HepG2 (cell line): Measurements from ENCODE around the gene TRMT2A. TPM values are rescaled to one million over a fixed set of nuclear protein-coding genes. Genes with fewer than 3 reads are reported as not detected.

Source experiments
- ATAC-seq: fragments of 200-7000 bp; cut with Tn5 transposase; 3 replicates; pipeline ENCODE4 v1.9.1; 2020; ENCODE audit warnings: mild to moderate bottlenecking, moderate library complexity
- BruUV-seq: library from RNA; stranded (reverse); fragments of 400-500 nt; replicated peaks from 2 replicates; lab custom pipeline; 2021; lab: Mats Ljungman, UMichigan
- CTCF ChIA-PET: fragments of 300-600 bp; formaldehyde crosslinking; extraction: SDS; loops from one replicate; lab custom pipeline; 2021; ENCODE audit warnings: low total read pairs, inconsistent platforms, low intra/inter-chr PET ratio; lab: Yijun Ruan, JAX
- POLR2A ChIA-PET: fragments of 350-600 bp; sonication (Branson Sonifier 250); formaldehyde crosslinking; loops from one replicate; lab custom pipeline; 2020; ENCODE audit warnings: antibody characterized with exemption, inconsistent platforms; lab: Yijun Ruan, JAX
- DNase-seq: peaks from one replicate; pipeline ENCODE4 v3.0.0-alpha.2; 2015; ENCODE audit warnings: low spot score
- FAIRE-seq: peaks from 3 replicates; lab custom pipeline; 2011; peaks lifted over from hg19 to GRCh38; lab: Jason Lieb, UNC
- H2AFZ ChIP-seq: one replicate; pipeline ENCODE4 v1.6.1; 2011; ENCODE audit warnings: low read length, inconsistent platforms
- H3K27ac ChIP-seq: fragments of 300-600 bp; 3 replicates; pipeline ENCODE4 v1.8.0; 2011; ENCODE audit warnings: mixed run types, mild to moderate bottlenecking, mixed read lengths, low read length, inconsistent platforms; ENCODE audit not compliant: insufficient read depth; ENCODE audit errors: extremely low read length
- H3K27me3 ChIP-seq, 2 experiments: fragments of 200-600 bp in 1 of 2; 2 replicates in 1 of 2; 3 replicates in 1 of 2; pipeline versions ENCODE4 v1.6.0 to v1.8.0; 2011; ENCODE audit warnings: low read length in 2 of 2, mild to moderate bottlenecking in 2 of 2, moderate library complexity in 2 of 2, inconsistent platforms in 1 of 2; ENCODE audit not compliant: insufficient read depth in 2 of 2, control insufficient read depth in 1 of 2
- H3K36me3 ChIP-seq, 2 experiments: fragments of 200-600 bp in 1 of 2; replicated peaks in 1 of 2; 2 replicates in 1 of 2; 3 replicates in 1 of 2; pipeline versions ENCODE4 v1.5.1 to v1.8.0; 2011; ENCODE audit warnings: low read length in 2 of 2, inconsistent platforms in 1 of 2; ENCODE audit not compliant: insufficient read depth in 2 of 2, control insufficient read depth in 1 of 2
- H3K4me1 ChIP-seq: 2 replicates; pipeline ENCODE4 v1.5.1; 2012; ENCODE audit warnings: low read length, inconsistent platforms; ENCODE audit not compliant: insufficient read depth
- H3K4me2 ChIP-seq: 2 replicates; pipeline ENCODE4 v1.6.0; 2011; ENCODE audit warnings: low read depth, low read length, inconsistent platforms
- H3K4me3 ChIP-seq, 3 experiments: fragments of 200-600 bp in 1 of 3; sonication (generic), shearing (Covaris generic) in 1 of 3; replicated peaks in 1 of 3; 2 replicates each; pipeline ENCODE4 v1.5.1; 2011 to 2016; ENCODE audit warnings: low read length in 3 of 3, inconsistent platforms in 2 of 3, low read depth in 2 of 3, mild to moderate bottlenecking in 2 of 3, control low read depth in 1 of 3, mixed read lengths in 1 of 3; ENCODE audit not compliant: insufficient read depth in 1 of 3
- H3K79me2 ChIP-seq: one replicate; pipeline ENCODE4 v1.6.1; 2011; ENCODE audit warnings: low read length, inconsistent platforms; ENCODE audit not compliant: insufficient read depth
- H3K9ac ChIP-seq: 2 replicates; pipeline ENCODE4 v1.6.0; 2011; ENCODE audit warnings: mild to moderate bottlenecking, low read depth, low read length, inconsistent platforms; ENCODE audit not compliant: insufficient read depth
- H3K9me3 ChIP-seq: 2 replicates; pipeline ENCODE4 v1.5.1; 2012; ENCODE audit warnings: mild to moderate bottlenecking, low read length
- H4K20me1 ChIP-seq: 2 replicates; pipeline ENCODE4 v1.6.0; 2011; ENCODE audit warnings: inconsistent platforms, mild to moderate bottlenecking, low read length, moderate library complexity; ENCODE audit not compliant: insufficient read depth
- ADNP ChIP-seq: sonication (generic); formaldehyde crosslinking; IDR thresholded peaks from 2 replicates; pipeline ENCODE4 v1.4.0; 2020; ENCODE audit warnings: missing genetic modification reagents
- AGO2 ChIP-seq: fragments of 200-400 bp; formaldehyde crosslinking; optimal IDR thresholded peaks from 2 replicates; pipeline ENCODE3; 2017; ENCODE audit warnings: mild to moderate bottlenecking, low read depth, low read length, moderate library complexity
- NR1H2 ChIP-seq: sonication (generic); formaldehyde crosslinking; IDR thresholded peaks from 2 replicates; pipeline ENCODE4 v1.8.1; 2022; ENCODE audit warnings: low read depth, missing genetic modification reagents, borderline replicate concordance
- POLR2AphosphoS5 ChIP-seq: IDR thresholded peaks from 2 replicates; pipeline ENCODE4 v1.6.1; 2012; ENCODE audit warnings: low read depth, low read length
- POLR2G ChIP-seq: fragments of 200-400 bp; formaldehyde crosslinking; IDR thresholded peaks from 2 replicates; pipeline ENCODE4 v1.6.1; 2018; ENCODE audit warnings: mild to moderate bottlenecking, low read depth, low read length, moderate library complexity
- SALL2 ChIP-seq: sonication (generic); formaldehyde crosslinking; IDR thresholded peaks from 2 replicates; pipeline ENCODE4 v1.8.1; 2023; ENCODE audit warnings: mild to moderate bottlenecking, missing genetic modification reagents, inconsistent platforms
- SSRP1 ChIP-seq: IDR thresholded peaks from 2 replicates; pipeline ENCODE4 v1.6.1; 2016; ENCODE audit warnings: control low read depth
- ZBTB38 ChIP-seq: sonication (generic); formaldehyde crosslinking; IDR thresholded peaks from 2 replicates; pipeline ENCODE4 v1.5.1; 2020; ENCODE audit warnings: mild to moderate bottlenecking, missing genetic modification reagents
- ZNF761 ChIP-seq: sonication (generic); formaldehyde crosslinking; conservative IDR thresholded peaks from 2 replicates; pipeline ENCODE4 v1.4.0; 2020; ENCODE audit warnings: mild to moderate bottlenecking, missing genetic modification reagents
- ZNF768 ChIP-seq: sonication (generic); formaldehyde crosslinking; IDR thresholded peaks from 2 replicates; pipeline ENCODE4 v1.4.0; 2020; ENCODE audit warnings: missing genetic modification reagents
- WGBS: methylation state at CpG from one replicate; pipeline ENCODE4 v1.1.6; 2017; ENCODE audit warnings: low lambda C conversion rate; 5-methylcytosine and 5-hydroxymethylcytosine counted together
- in situ Hi-C: cut with HindIII; loops from 2 replicates; pipeline ENCODE4 v1.10.0; 2017; ENCODE audit warnings: low pct_unique_long_range_greater_than_20kb; ENCODE audit not compliant: extremely low pct_ligation_motif_present
- intact Hi-C: fragments of 100-400 bp; cut with micrococcal nuclease; formaldehyde crosslinking; loops from one replicate; pipeline ENCODE4 v1.10.0; 2022; ENCODE audit not compliant: unreplicated experiment
- polyA plus RNA-seq, 8 experiments: library from polyadenylated mRNA; depleted of rRNA in 3 of 8; stranded (reverse) in 7 of 8; unstranded in 1 of 8; fragments of >200 nt; fragmentation: Illumina TruSeq in 4 of 8; extraction: Trizol in 4 of 8; gene quantifications; 2 replicates each; pipeline versions ENCODE4 v1.2.1 to v1.2.3, GENCODE V29; 2011 to 2016; ENCODE audit warnings: low read depth in 4 of 8, missing spikeins in 1 of 8, mixed read lengths in 1 of 8; ENCODE audit not compliant: insufficient read depth in 1 of 8
- total RNA-seq, 5 experiments: library from RNA; depleted of rRNA; stranded (reverse); fragments of >200 nt; fragmentation: Illumina TruSeq; extraction: Trizol; gene quantifications; 2 replicates each; pipeline ENCODE4 v1.2.3, GENCODE V29; 2016; ENCODE audit warnings: low read depth in 1 of 5
- TF ChIP-seq, protein P1 (sequence below): sonication (generic); formaldehyde crosslinking; IDR thresholded peaks from 2 replicates; pipeline ENCODE4 v1.4.0; 2020; ENCODE audit warnings: missing genetic modification reagents
- TF ChIP-seq, protein P2 (sequence below): sonication (generic); formaldehyde crosslinking; IDR thresholded peaks from 2 replicates; pipeline ENCODE4 v1.4.0; 2020; ENCODE audit warnings: mild to moderate bottlenecking, missing genetic modification reagents
- TF ChIP-seq, protein P3 (sequence below): sonication (generic); formaldehyde crosslinking; IDR thresholded peaks from 2 replicates; pipeline ENCODE4 v1.8.0; 2022; ENCODE audit warnings: mild to moderate bottlenecking, missing genetic modification reagents

The TRMT2A gene
- total and polyA plus RNA-seq, 2 of the 13 experiments (the other 11 are each of a cell fraction or from before 2014, with no cell fraction given), result 24.0 to 30.3 TPM

DNA sequence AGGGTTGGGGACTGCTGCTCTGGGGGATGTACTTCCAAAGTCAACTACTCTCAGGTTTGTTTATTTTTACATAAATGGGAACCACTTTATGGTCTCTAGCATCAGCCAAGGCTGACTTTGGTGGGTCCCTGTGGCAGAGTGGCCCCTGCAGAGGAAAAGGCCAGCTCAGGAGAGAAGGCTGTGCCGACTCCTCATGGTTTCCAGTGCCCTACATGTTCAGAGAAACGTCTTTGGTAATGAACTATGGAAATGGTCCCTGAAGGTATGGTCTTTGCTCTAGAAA lies 11.5 kb upstream of the TRMT2A start:
- peaks cover 12 to 41% of the 10 kb centered on the region in 2 experiments for H3K36me3 ChIP-seq
- H3K27ac ChIP-seq, result peak overlapping the region; percentile 61
- no TSS peak for BruUV-seq

DNA sequence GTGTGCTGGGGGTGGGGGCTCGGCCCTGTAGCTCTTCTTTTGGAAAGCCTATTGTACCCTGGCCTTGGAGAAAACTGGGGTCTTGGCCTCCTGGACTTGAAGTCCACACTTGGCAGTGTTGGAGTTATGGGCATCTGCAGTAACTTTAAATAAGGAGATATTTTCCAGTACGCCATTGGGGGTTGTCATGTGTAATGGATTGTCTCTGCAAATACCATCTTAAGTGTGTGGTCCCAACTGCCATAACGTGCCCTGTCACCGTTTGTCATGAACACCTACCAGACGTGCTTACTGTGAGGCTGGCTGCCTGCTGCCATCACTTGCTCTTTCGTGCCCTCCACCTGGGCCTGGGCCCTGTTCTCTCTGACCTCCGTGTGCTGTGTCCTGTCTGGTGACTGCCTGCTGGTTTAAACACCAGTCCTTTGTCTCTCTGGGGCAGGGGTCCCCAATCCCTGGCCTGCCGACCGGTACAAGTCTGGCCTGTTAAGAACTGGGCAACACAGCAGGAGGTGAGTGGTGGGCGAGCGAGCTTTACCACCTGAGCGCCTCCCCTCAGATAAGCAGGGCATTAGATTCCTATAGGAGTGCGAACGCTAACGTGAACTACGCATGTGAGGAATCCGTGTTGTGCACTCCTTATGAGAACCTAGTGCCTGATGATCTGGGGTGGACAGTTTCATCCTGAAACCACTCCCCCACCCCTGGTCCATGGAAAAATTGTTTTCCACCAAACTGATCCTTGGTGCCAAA lies 11.0 kb upstream of the TRMT2A start:
- WGBS, result 93% methylated on average over 14 of the region's 17 CpGs
- POLR2A ChIA-PET, result interaction anchor here (1.5 to 2.1 kb wide), 2 partner anchors 8 to 10 kb away, joined by 5 to 15 read pairs; partner anchors contain the start of gene TRMT2A
- peaks cover 5% of the 10 kb centered on the region; the same call in 1 of the 2 replicates for H4K20me1 ChIP-seq

More for the DNA sequence above, 11.5 kb upstream of the TRMT2A start:
- Histone ChIP-seq H2AFZ (no peak overlapping the region), H3K4me1 (peaks cover 45% of the 10 kb centered on the region), H3K9ac (no peak overlapping the region), H3K9me3 (no peaks in the 10 kb centered on the region), H3K4me3 (no peak overlapping the region), H4K20me1 (peaks cover 5% of the 10 kb centered on the region; the same call in 1 of the 2 replicates), H3K4me2 (peak overlapping the region; percentile 88; the same call in 1 of the 2 replicates), H3K79me2 (peaks cover 5% of the 10 kb centered on the region), H3K27me3 (no peaks in the 10 kb centered on the region)
- WGBS, result 86% methylated on average over 1 of the region's 2 CpGs
- CTCF ChIA-PET, result no interaction called here
- in situ Hi-C loops (no loop called here), intact Hi-C loops (no loop called here)
- POLR2A ChIA-PET, result interaction anchor here (1.5 to 2.1 kb wide), 2 partner anchors 9 to 11 kb away, joined by 5 to 15 read pairs; partner anchors contain the start of gene TRMT2A
- no peak for ATAC-seq
- FAIRE-seq, result no peak
- peak; percentile 20; the same call in 1 of the 2 replicates for TF ChIP-seq POLR2AphosphoS5
- no peak for TF ChIP-seq ADNP
- 0 out of 2 replicates have a peak, but pooled peaks have one; percentile 10 for TF ChIP-seq SALL2 (CRISPR knock-in tag)
- TF ChIP-seq NR1H2 (CRISPR knock-in tag), result no peak
- TF ChIP-seq, protein P1, sequence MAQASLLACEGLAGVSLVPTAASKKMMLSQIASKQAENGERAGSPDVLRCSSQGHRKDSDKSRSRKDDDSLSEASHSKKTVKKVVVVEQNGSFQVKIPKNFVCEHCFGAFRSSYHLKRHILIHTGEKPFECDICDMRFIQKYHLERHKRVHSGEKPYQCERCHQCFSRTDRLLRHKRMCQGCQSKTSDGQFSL (CRISPR knock-in tag), result no peak
- TF ChIP-seq, protein P2, sequence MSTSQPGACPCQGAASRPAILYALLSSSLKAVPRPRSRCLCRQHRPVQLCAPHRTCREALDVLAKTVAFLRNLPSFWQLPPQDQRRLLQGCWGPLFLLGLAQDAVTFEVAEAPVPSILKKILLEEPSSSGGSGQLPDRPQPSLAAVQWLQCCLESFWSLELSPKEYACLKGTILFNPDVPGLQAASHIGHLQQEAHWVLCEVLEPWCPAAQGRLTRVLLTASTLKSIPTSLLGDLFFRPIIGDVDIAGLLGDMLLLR (CRISPR knock-in tag), result 0 out of 2 replicates have a peak, but pooled peaks have one; percentile 39
- DNase-seq, result no peak

More for the DNA sequence above, 11.0 kb upstream of the TRMT2A start:
- no peaks in the 10 kb centered on the region for H3K9me3 ChIP-seq
- H3K4me1 ChIP-seq, result peaks cover 41% of the 10 kb centered on the region
- ATAC-seq (no peak), FAIRE-seq (no peak), DNase-seq (no peak)
- H3K79me2 ChIP-seq, result peaks cover 5% of the 10 kb centered on the region
- no peak overlapping the region for H3K4me3 ChIP-seq
- CTCF ChIA-PET, result no interaction called here
- intact Hi-C loops, result no loop called here
- no peak overlapping the region for H2AFZ ChIP-seq
- peak overlapping the region; percentile 61 for H3K27ac ChIP-seq
- no peak overlapping the region for H3K9ac ChIP-seq
- TSS peak; percentile 32 for BruUV-seq
- TF ChIP-seq ZNF768 (0 out of 2 replicates have a peak, but pooled peaks have one; percentile 26), SSRP1 (0 out of 2 replicates have a peak, but pooled peaks have one; percentile 5), ZNF761 (CRISPR knock-in tag) (no peak), AGO2 (peak; percentile 6), POLR2G (peak; percentile 45), ZBTB38 (CRISPR knock-in tag) (peak; percentile 44; the same call in 1 of the 2 replicates)
- TF ChIP-seq, protein P3, sequence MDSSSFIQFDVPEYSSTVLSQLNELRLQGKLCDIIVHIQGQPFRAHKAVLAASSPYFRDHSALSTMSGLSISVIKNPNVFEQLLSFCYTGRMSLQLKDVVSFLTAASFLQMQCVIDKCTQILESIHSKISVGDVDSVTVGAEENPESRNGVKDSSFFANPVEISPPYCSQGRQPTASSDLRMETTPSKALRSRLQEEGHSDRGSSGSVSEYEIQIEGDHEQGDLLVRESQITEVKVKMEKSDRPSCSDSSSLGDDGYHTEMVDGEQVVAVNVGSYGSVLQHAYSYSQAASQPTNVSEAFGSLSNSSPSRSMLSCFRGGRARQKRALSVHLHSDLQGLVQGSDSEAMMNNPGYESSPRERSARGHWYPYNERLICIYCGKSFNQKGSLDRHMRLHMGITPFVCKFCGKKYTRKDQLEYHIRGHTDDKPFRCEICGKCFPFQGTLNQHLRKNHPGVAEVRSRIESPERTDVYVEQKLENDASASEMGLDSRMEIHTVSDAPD (CRISPR knock-in tag), result no peak
- no peak overlapping the region for H3K4me2 ChIP-seq
- peaks cover 15 to 44% of the 10 kb centered on the region in 2 experiments for H3K36me3 ChIP-seq
- no peaks in the 10 kb centered on the region for H3K27me3 ChIP-seq
- in situ Hi-C loops, result no loop called here
